T1000 (cell line): ENCODE measurements around the gene AUNIP.

Experiments used
- DNase-seq: peaks from one replicate; lab custom pipeline; 2025; ENCODE audit warnings: mixed read lengths; lab: John Stamatoyannopoulos, UW

Gene AUNIP

GRCh38 chr1:25858906-25859789 lies at the start of gene AUNIP:
AUNIP (minus strand) TSS chr1:25859457; CDS start chr1:25859357, 100 bp downstream.
- DNase-seq = peak; percentile 91

- no peak for DNase-seq
Observed at GRCh38 chr1:25909040-25909439, 49.8 kb upstream of the AUNIP start.

GRCh38 chr1:25908161-25908560 lies 48.9 kb upstream of the AUNIP start:
- DNase-seq = no peak

- no peak for DNase-seq
Observed at GRCh38 chr1:25907601-25908000, 48.3 kb upstream of the AUNIP start.

GRCh38 chr1:25906644-25907300 lies 47.5 kb upstream of the AUNIP start:
- no peak for DNase-seq

- peak; percentile 81 for DNase-seq
Observed at GRCh38 chr1:25905680-25906643, 46.7 kb upstream of the AUNIP start, which contains the start of gene STMN1. STMN1 (minus strand) TSS chr1:25906419; CDS start chr1:25904676, 1,743 bp downstream.

- DNase-seq = peak; percentile 89
Observed at GRCh38 chr1:25904943-25905679, 45.9 kb upstream of the AUNIP start.

GRCh38 chr1:25903986-25904385 lies 44.7 kb upstream of the AUNIP start:
- no peak for DNase-seq

GRCh38 chr1:25902462-25902861 lies 43.2 kb upstream of the AUNIP start:
- DNase-seq = no peak

GRCh38 chr1:25900219-25900618 lies 41.0 kb upstream of the AUNIP start:
- DNase-seq = no peak

GRCh38 chr1:25899792-25900191 lies 40.5 kb upstream of the AUNIP start:
- no peak for DNase-seq

- no peak for DNase-seq
Observed at GRCh38 chr1:25898223-25899015, 39.2 kb upstream of the AUNIP start.

- no peak for DNase-seq
Observed at GRCh38 chr1:25897754-25898153, 38.5 kb upstream of the AUNIP start.

- no peak for DNase-seq
Observed at GRCh38 chr1:25896266-25896665, 37.0 kb upstream of the AUNIP start.

- DNase-seq = peak; percentile 86
Observed at GRCh38 chr1:25895365-25895990, 36.2 kb upstream of the AUNIP start.

- DNase-seq = no peak
Observed at GRCh38 chr1:25893116-25893515, 33.9 kb upstream of the AUNIP start.

GRCh38 chr1:25891606-25892005 lies 32.3 kb upstream of the AUNIP start:
- DNase-seq = no peak

- DNase-seq = no peak
Observed at GRCh38 chr1:25890239-25891034, 31.2 kb upstream of the AUNIP start.

GRCh38 chr1:25889470-25889869 lies 30.2 kb upstream of the AUNIP start:
- no peak for DNase-seq
